SK-N-SH (cell line): Measurements from ENCODE around the gene CCDC88B.

Experiments
- CTCF ChIP-seq: fragments of 200-600 bp; sonication (generic); IDR thresholded peaks from 2 replicates; pipeline ENCODE4 v1.6.1; 2017; ENCODE audit warnings: antibody characterized with exemption, mild to moderate bottlenecking, moderate library complexity
- EZH2phosphoT487 ChIP-seq: fragments of 200-600 bp; sonication (generic); IDR thresholded peaks from 2 replicates; pipeline ENCODE4 v1.6.1; 2017; ENCODE audit warnings: low read depth, mixed run types, mild to moderate bottlenecking, antibody characterized with exemption, moderate library complexity, borderline replicate concordance

- TF ChIP-seq EZH2phosphoT487 (no peak), CTCF (no peak)
Observed at GRCh38 chr11:64406221-64406946, 66.4 kb downstream of the CCDC88B start.
